HEK293 (cell line): Measurements from ENCODE around the gene RRP15.

Source experiments
- CTCF ChIP-seq: fragments of 450-650 bp; formaldehyde crosslinking; IDR thresholded peaks from 2 replicates; pipeline ENCODE4 v1.5.1; 2016; ENCODE audit warnings: missing biosample characterization, missing genetic modification characterization
- ZNF530 ChIP-seq: fragments of 450-650 bp; formaldehyde crosslinking; IDR thresholded peaks from 2 replicates; pipeline ENCODE4 v1.5.1; 2016; ENCODE audit warnings: low read depth, missing biosample characterization, missing genetic modification characterization

GRCh38 chr1:218351391-218352074 lies 66.4 kb downstream of the RRP15 start:
- TF ChIP-seq CTCF (no peak), ZNF530 (tag by site-specific recombination) (no peak)
